Retinal pigment epithelial cell (primary cell): ENCODE data around the gene LYRM7.

Experiments used
- DNase-seq: peaks from one replicate; pipeline ENCODE4 v3.0.0-alpha.2; 2010; ENCODE audit warnings: low read depth
- H3K4me3 ChIP-seq: 2 replicates; pipeline ENCODE4 v1.5.1; 2011; ENCODE audit warnings: mild to moderate bottlenecking, low read length, control low read depth, moderate library complexity
- CTCF ChIP-seq: conservative IDR thresholded peaks from 2 replicates; pipeline ENCODE4 v1.5.1; 2011; ENCODE audit warnings: low read depth, low read length, control low read depth, inconsistent platforms

The LYRM7 gene

GRCh38 chr5:131164191-131165118 lies 6.3 kb upstream of the LYRM7 start:
- H3K4me3 ChIP-seq = peak overlapping the region; percentile 93
- DNase-seq = peak; percentile 33
- peak; percentile 9 for TF ChIP-seq CTCF

DNA sequence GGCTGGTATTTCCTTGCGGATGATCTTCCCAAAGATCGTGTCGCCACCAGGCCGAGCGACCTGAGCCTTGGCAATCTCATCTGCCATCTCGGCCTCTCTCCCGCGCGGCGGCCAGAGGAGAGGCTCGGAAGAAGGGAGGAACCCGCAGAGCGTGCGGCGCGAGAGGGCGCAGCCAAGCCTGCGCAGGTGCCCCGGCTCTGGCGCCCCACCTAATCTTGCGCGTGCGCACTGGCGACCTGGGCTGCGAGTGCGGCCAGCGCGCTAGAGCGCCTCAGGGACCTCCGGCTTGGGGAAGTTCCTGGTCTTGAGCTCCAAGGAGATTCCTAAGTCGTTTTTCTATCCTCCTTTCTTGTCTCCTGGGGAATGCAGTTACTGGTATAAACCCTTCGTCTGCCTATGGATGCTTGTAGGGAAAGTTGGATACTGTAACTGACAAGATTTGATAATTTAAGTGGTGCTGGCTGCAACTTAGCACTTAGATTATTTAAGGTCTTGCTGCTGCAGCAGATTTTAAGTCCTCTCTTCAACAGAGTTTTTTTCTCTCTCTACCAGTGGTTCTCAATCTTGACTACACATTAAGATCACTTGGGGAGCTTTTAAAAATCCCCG lies 5.5 kb upstream of the LYRM7 start, which contains the start of gene HINT1:
Gene HINT1 (minus strand): TSS at position 138 of the 609 bp plus-strand sequence. CDS start 51 bp downstream, at position 87.
- H3K4me3 ChIP-seq = peak within 1 kb of the TSS; percentile 93
- peak; percentile 25 for TF ChIP-seq CTCF

DNA sequence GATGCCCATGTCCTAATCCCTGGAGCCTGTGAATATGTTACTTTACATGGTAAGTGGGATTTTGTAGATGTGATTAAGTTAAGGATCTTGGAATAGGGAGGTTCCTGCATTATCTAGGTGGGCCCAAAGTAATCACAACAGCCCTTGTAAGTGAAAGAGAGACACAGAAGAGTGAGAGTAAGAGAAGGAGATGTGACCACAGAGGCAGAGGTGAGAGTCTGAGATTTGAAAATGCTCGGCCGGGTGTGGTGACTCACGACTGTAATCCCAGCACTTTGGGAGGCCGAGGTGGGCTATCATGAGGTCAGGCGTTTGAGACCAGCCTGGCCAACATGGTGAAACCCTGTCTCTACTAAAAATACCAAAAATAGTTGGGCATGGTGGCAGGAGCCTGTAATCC lies 3.1 kb upstream of the LYRM7 start:
- no peak overlapping the region for H3K4me3 ChIP-seq
- TF ChIP-seq CTCF = no peak
- DNase-seq = no peak

More for the DNA sequence above, 5.5 kb upstream of the LYRM7 start, which contains the start of gene HINT1:
- DNase-seq = peak; percentile 52

- H3K4me3 ChIP-seq = peak overlapping the region; percentile 88
- DNase-seq = no peak
- no peak for TF ChIP-seq CTCF
These were observed 769 bp upstream of the LYRM7 start for GRCh38 chr5:131169810-131170539.

DNA sequence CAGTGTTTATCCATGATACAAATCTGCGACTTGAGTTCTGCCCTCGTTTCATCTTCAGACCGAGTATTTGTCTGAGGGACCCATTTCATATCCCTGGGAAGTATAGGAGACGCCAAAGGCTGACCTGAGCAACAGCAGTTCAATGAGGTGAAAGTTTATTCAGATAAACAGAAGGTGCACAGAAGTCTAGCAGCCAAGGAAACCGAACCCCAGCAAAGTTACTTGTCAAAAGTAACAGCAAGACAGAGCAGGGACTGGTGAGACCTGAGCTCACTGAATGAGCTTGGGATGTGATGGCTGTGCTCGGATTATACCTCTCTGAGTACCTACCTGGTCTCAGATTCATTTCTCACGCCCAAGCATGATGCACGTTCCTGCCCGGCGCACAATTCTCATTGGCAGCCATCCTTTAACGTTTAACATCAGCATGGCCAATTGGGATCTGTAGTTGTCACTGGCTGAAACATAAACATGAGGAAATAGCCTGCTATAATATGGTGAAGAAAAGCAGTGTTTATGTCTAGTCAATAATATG lies 599 bp downstream of the LYRM7 start:
- TF ChIP-seq CTCF = no peak
- peak overlapping the region; percentile 88 for H3K4me3 ChIP-seq
- no peak for DNase-seq

DNA sequence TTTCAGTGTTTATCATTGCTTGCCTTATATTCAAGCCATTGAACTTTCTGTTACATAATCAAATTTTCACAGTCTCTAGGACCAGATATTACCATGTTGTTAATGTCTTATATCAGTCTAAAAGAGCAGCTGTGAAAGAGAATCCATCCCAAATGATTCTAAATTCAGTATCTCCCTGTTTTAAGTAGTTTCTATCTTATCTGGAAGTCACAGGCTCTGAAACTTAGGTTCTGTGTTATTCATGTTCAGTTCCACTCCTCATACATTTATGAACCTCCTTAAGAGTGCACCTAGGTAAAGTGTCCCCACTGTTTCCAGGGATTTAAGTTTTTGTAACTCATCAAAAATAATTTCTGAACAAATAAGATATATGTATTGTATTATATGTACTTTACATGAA lies 9.7 kb downstream of the LYRM7 start:
- no peak for DNase-seq
- no peak overlapping the region for H3K4me3 ChIP-seq
- no peak for TF ChIP-seq CTCF
